Progenitor cell of endocrine pancreas (in vitro differentiated cells): Measurements from ENCODE around the gene IVL. TPM values are rescaled to one million over a fixed set of nuclear protein-coding genes. Genes with fewer than 3 reads are reported as not detected.

Experiments used
- DNase-seq: peaks from one replicate; pipeline ENCODE4 v3.0.0; 2021; ENCODE audit warnings: low spot score; ENCODE audit not compliant: unreplicated experiment
- H3K27ac Mint-ChIP-seq: 2 replicates; pipeline ENCODE4 v1.8.0; 2021; ENCODE audit warnings: mild to moderate bottlenecking, moderate library complexity, mixed read lengths
- H3K27me3 Mint-ChIP-seq: 2 replicates; pipeline ENCODE4 v1.8.0; 2021; ENCODE audit warnings: mixed read lengths
- H3K36me3 Mint-ChIP-seq: 2 replicates; pipeline ENCODE4 v1.8.0; 2022; ENCODE audit warnings: mixed read lengths; ENCODE audit not compliant: insufficient read depth
- H3K4me1 Mint-ChIP-seq: 2 replicates; pipeline ENCODE4 v1.8.0; 2021; ENCODE audit warnings: low read depth, mixed read lengths
- H3K4me3 Mint-ChIP-seq: 2 replicates; pipeline ENCODE4 v1.8.0; 2021; ENCODE audit warnings: low read depth, mild to moderate bottlenecking, moderate library complexity, mixed read lengths
- H3K9me3 Mint-ChIP-seq: 2 replicates; pipeline ENCODE4 v1.8.0; 2021; ENCODE audit warnings: low read depth, mixed read lengths
- CTCF ChIP-seq: fragments of 200-600 bp; sonication (generic); IDR thresholded peaks from one replicate; pipeline ENCODE4 v1.5.0; 2021; ENCODE audit warnings: antibody characterized with exemption, mild to moderate bottlenecking; ENCODE audit not compliant: unreplicated experiment
- total RNA-seq: library from RNA; stranded (reverse); gene quantifications from 2 replicates; pipeline ENCODE4 v1.2.1, GENCODE V29; 2021

Gene IVL
- total RNA-seq, 1 donor from 2014 or later, result not detected

GRCh38 chr1:152876827-152877226 is 31.5 kb upstream of the IVL start:
- Mint-ChIP-seq H3K27me3 (no peaks in the 10 kb centered on the region), H3K36me3 (no peaks in the 10 kb centered on the region), H3K4me3 (no peak overlapping the region), H3K27ac (no peak overlapping the region), H3K4me1 (no peaks in the 10 kb centered on the region), H3K9me3 (peaks cover 28% of the 10 kb centered on the region)
- TF ChIP-seq CTCF, result no peak
- no peak for DNase-seq

- no peaks in the 10 kb centered on the region for H3K27me3 Mint-ChIP-seq
- H3K4me1 Mint-ChIP-seq, result no peaks in the 10 kb centered on the region
- TF ChIP-seq CTCF, result no peak
- H3K9me3 Mint-ChIP-seq, result peaks cover 32% of the 10 kb centered on the region
- no peak within 1 kb of the TSS for H3K4me3 Mint-ChIP-seq
- no peak within 1 kb of the TSS for H3K27ac Mint-ChIP-seq
- no peak for DNase-seq
- H3K36me3 Mint-ChIP-seq, result no peaks in the 10 kb centered on the region
Observed at GRCh38 chr1:152878042-152878441, 30.3 kb upstream of the IVL start, which contains the start of gene SMCP. TSS of gene SMCP (plus strand) at chr1:152878322. CDS start at chr1:152884423, 6,101 bp downstream.

DNA sequence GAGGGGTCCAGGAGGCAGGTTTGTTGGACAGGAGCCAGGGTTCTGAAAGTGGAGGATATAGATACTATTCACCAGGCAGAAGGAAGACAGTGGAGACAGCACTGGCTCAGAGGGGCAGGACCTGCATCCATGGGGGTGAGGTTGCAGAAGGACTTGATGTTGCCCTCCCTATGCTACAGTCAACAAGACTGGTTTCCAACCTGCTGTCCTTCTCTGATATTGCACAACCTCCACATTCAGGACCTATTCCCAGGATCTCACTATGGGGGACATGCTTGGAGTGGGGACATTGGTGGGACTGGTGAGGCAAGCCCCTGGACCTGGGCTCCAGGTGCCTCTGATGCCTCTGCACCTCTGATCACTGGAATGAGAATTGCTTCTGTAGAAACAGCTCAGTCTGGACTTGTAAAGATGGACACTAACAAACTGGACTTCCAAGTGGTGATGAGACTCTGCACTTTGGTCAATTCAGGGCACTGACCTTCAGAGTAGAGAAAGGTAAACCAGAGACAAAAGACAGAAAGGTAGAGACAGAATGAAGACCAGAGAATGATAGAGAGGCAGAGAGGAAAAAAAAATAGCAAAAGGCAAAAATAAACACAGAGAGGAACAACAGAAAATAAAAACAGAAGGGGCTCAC is 28.7 kb upstream of the IVL start:
- Mint-ChIP-seq H3K4me3 (no peak overlapping the region), H3K9me3 (peaks cover 37% of the 10 kb centered on the region), H3K27ac (no peak overlapping the region), H3K36me3 (no peaks in the 10 kb centered on the region), H3K27me3 (no peaks in the 10 kb centered on the region), H3K4me1 (no peaks in the 10 kb centered on the region)
- no peak for DNase-seq
- no peak for TF ChIP-seq CTCF

GRCh38 chr1:152880316-152880715 is 28.0 kb upstream of the IVL start:
- Mint-ChIP-seq H3K9me3 (peaks cover 37% of the 10 kb centered on the region), H3K36me3 (no peaks in the 10 kb centered on the region), H3K4me3 (no peak overlapping the region), H3K27me3 (no peaks in the 10 kb centered on the region), H3K27ac (no peak overlapping the region), H3K4me1 (no peaks in the 10 kb centered on the region)
- no peak for TF ChIP-seq CTCF
- DNase-seq, result no peak

DNA sequence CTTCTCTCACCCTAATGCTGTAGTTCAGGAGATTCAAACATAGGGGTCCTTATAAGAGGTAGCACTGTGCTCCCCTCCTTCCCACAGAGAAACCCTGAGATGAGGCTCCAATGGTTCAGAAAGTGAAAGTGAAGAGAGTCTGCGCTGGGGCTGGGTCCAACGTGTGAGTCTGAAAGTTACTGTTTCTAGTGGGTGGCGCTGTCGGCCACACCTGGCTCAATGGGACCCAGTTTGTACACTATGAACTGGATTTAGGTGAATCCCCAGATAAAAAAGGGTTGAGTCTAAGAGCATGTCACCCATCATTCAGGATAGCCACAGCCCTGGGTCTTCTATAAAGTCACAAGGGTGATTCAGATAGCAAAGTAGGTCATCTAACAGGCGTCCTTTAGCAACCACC is 27.4 kb upstream of the IVL start:
- H3K27me3 Mint-ChIP-seq, result no peaks in the 10 kb centered on the region
- no peak for TF ChIP-seq CTCF
- no peaks in the 10 kb centered on the region for H3K36me3 Mint-ChIP-seq
- no peaks in the 10 kb centered on the region for H3K4me1 Mint-ChIP-seq
- no peak for DNase-seq
- H3K4me3 Mint-ChIP-seq, result no peak overlapping the region
- H3K9me3 Mint-ChIP-seq, result peaks cover 43% of the 10 kb centered on the region
- H3K27ac Mint-ChIP-seq, result no peak overlapping the region
